Lower lobe of right lung (tissue), 2 donors: ENCODE results near the gene EDN1. TPM values are rescaled to one million over a fixed set of nuclear protein-coding genes. Genes with fewer than 3 reads are reported as not detected.
A peak's percentile ranks its signal among the peaks of the same experiment; 100 is the strongest.
"Not testable (repeated sequence)": the region's sequence is repeated elsewhere in the genome, so short reads cannot be mapped to it uniquely, and the experiment has no call there.

Experiments
- ATAC-seq, 2 donors: fragments of 200-7000 bp; cut with Tn5 transposase; one replicate each; pipeline ENCODE4 v1.9.1; 2020 to 2022; ENCODE audit warnings: mild to moderate bottlenecking in 2 of 2, moderate library complexity in 2 of 2
- DNase-seq: peaks from one replicate; pipeline ENCODE4 v3.0.0-alpha.2; 2020
- H3K27ac ChIP-seq: fragments of 200-600 bp; one replicate; pipeline ENCODE4 v1.8.0; 2022
- H3K27me3 ChIP-seq: fragments of 200-600 bp; one replicate; pipeline ENCODE4 v1.8.0; 2022; ENCODE audit warnings: low read depth
- H3K36me3 ChIP-seq: fragments of 200-600 bp; one replicate; pipeline ENCODE4 v1.8.0; 2022; ENCODE audit warnings: mild to moderate bottlenecking
- H3K4me1 ChIP-seq: fragments of 200-600 bp; one replicate; pipeline ENCODE4 v1.8.0; 2022
- H3K4me3 ChIP-seq: fragments of 200-600 bp; one replicate; pipeline ENCODE4 v1.8.0; 2022; ENCODE audit warnings: mild to moderate bottlenecking
- H3K9me3 ChIP-seq: fragments of 200-600 bp; one replicate; pipeline ENCODE4 v1.8.0; 2022
- intact Hi-C: fragments of 100-400 bp; cut with DNase I; formaldehyde crosslinking; loops from one replicate; pipeline ENCODE4 v1.11.0; 2022
- total RNA-seq: library from RNA; stranded (reverse); fragmentation: NEBNext Ultra II Directional; extraction: Animal tissue kit (Norgen Biotek cat#: 25700); gene quantifications from one replicate; pipeline ENCODE4 v1.2.1, GENCODE V29; 2021
- TF ChIP-seq, protein P1 (sequence below): fragments of 200-600 bp; IDR thresholded peaks from one replicate; pipeline ENCODE4 v1.8.0; 2022; ENCODE audit warnings: antibody characterized with exemption, mild to moderate bottlenecking
- donor health status: DM: no; HTN: yes; CAD: no; lungs with severe emphysema.

The EDN1 gene
- total RNA-seq, 1 donor from 2014 or later, result 61.2 TPM

DNA sequence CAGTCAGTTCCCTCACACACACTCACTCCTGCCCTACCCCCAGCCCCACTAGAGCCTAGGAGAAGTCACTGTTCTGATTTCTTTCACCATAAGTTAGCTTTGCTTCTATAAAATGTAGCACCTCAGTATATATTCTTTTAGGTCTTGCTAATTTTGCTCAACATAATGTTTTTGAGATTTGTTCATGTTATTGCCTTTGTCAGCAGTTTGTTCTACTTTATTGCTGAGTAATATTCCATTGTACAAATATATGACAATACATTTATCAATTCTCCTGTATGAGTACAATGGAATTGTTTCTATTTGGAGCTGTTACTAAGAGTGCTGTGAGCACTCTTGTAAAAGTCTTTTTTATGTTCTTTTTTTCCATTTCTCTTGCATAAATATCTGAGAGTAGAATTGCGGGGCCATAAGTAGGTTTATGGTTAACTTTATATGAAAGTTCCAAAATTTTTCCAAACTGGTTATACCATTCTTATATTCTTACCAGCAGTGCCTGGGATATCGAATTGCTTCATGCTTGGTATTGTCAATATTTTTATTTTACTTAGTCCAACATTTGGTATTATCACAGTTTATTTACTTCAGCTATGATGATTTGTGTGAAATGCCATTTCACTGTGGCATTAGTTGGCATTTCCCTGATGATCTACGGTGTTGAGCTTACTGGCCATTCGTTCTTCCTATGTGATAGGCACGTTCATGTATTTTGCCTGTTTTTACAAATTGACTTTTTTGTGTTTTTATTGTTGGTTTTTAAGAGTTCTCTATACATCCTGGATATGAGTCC, 25.3 kb downstream of the EDN1 start:
- H3K4me1 ChIP-seq, result no peaks in the 10 kb centered on the region
- TF ChIP-seq, protein P1, sequence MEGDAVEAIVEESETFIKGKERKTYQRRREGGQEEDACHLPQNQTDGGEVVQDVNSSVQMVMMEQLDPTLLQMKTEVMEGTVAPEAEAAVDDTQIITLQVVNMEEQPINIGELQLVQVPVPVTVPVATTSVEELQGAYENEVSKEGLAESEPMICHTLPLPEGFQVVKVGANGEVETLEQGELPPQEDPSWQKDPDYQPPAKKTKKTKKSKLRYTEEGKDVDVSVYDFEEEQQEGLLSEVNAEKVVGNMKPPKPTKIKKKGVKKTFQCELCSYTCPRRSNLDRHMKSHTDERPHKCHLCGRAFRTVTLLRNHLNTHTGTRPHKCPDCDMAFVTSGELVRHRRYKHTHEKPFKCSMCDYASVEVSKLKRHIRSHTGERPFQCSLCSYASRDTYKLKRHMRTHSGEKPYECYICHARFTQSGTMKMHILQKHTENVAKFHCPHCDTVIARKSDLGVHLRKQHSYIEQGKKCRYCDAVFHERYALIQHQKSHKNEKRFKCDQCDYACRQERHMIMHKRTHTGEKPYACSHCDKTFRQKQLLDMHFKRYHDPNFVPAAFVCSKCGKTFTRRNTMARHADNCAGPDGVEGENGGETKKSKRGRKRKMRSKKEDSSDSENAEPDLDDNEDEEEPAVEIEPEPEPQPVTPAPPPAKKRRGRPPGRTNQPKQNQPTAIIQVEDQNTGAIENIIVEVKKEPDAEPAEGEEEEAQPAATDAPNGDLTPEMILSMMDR, result no peak

DNA sequence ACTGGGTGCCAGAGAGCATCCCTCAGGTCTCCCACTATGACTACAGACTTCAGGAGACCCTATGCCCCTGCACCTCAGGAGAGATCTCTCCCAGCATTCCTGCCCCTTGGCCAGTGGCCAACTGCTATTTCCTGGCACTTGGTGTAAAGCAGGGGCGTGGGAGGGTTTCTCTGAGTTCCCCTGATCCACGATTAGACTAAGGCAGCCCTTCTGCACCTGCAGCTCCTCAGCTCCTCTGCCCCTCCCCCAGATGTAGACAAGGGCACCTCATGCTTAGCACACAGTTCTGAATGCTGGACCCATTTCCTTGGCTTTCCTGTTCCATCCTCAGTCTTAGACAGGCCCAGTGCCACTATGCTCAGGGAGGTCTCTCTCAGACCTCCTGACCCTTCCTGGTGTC, 28.6 kb downstream of the EDN1 start:
- Histone ChIP-seq H3K27ac (no peak overlapping the region), H3K4me1 (no peaks in the 10 kb centered on the region), H3K36me3 (no peaks in the 10 kb centered on the region), H3K4me3 (no peak overlapping the region), H3K9me3 (no peaks in the 10 kb centered on the region), H3K27me3 (no peaks in the 10 kb centered on the region)
- TF ChIP-seq, protein P1, result no peak
- intact Hi-C loops, result no loop called here
- DNase-seq, result no peak
- ATAC-seq, result no peak

More for the DNA sequence above, 25.3 kb downstream of the EDN1 start:
- H3K27ac ChIP-seq, result no peak overlapping the region
- H3K9me3 ChIP-seq, result no peaks in the 10 kb centered on the region
- H3K27me3 ChIP-seq, result no peaks in the 10 kb centered on the region
- intact Hi-C loops, result no loop called here
- DNase-seq, result no peak
- no peaks in the 10 kb centered on the region for H3K36me3 ChIP-seq
- H3K4me3 ChIP-seq, result no peak overlapping the region
- no peak for ATAC-seq

DNA sequence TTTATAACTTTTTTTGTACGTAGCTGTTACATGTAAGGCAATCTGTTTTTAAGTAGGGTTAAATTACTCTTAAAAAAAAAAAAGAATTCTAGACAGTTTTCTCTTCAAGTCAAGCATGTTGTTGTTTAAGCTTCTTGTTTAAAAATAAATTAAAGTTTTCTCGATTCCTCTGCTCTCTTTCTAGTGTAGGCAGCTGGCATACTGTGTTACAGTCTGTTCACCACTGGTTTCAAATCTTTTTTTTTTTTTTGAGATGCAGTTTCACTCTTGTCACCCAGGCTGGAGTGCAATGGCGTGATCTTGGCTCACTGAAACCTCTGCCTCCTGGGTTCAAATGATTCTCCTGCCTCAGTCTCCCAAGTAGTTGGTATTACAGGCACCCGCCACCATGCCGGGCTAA, 29.9 kb downstream of the EDN1 start:
- H3K4me3 ChIP-seq, H3K4me1 ChIP-seq, H3K36me3 ChIP-seq, H3K9me3 ChIP-seq, ATAC-seq, intact Hi-C loops, H3K27me3 ChIP-seq, H3K27ac ChIP-seq, DNase-seq: not testable (repeated sequence)

DNA sequence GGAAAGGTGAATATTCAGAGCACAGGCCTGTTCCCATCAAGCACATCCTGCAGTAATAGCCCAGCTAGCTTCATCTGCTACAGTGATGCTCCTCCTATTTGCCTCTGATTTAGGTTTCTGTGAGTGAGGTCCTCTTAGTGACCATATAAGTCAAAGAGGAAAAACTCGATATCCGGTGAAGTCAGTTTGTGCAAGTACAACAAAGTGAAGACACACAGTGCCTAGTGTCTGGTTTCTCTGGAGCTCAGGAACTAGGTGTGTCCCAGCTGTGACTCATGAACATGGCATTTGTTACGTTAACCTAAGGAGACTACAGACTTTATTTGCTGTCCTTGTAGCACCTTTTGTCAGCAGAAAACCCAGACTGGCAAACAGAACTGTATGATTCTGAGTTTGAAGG, 33.9 kb downstream of the EDN1 start:
- ATAC-seq (peak; percentile 93 to 96), DNase-seq (no peak)
- TF ChIP-seq, protein P1, result no peak
- Histone ChIP-seq H3K9me3 (no peaks in the 10 kb centered on the region), H3K4me1 (peaks cover 8% of the 10 kb centered on the region), H3K4me3 (no peak overlapping the region), H3K36me3 (no peaks in the 10 kb centered on the region), H3K27me3 (no peaks in the 10 kb centered on the region), H3K27ac (peak overlapping the region; percentile 63)
- intact Hi-C loops, result no loop called here

DNA sequence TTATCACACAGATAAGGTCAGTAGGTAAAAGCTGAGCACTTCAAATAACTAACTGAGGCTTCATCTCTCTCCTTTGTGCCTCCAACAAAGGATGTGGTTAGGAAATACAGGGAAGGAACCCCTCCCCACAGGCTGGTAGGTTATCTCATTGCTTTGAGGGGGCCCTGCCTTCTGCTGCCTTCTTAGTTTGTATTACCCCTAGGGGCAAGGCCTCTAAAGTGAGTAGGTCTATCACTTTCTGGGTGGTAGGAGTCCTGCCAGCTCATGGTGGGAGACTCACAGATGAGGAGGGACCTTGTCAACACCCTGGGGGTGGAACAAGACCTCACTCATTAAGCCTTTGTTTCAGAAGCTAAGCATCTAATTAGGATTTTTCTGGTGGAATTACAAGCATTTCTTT, 34.6 kb downstream of the EDN1 start:
- Histone ChIP-seq H3K9me3 (no peaks in the 10 kb centered on the region), H3K27ac (peak overlapping the region; percentile 63), H3K27me3 (no peaks in the 10 kb centered on the region), H3K36me3 (no peaks in the 10 kb centered on the region), H3K4me3 (no peak overlapping the region), H3K4me1 (peaks cover 8% of the 10 kb centered on the region)
- intact Hi-C loops, result no loop called here
- TF ChIP-seq, protein P1, result no peak
- DNase-seq, result no peak
- no peak for ATAC-seq

DNA sequence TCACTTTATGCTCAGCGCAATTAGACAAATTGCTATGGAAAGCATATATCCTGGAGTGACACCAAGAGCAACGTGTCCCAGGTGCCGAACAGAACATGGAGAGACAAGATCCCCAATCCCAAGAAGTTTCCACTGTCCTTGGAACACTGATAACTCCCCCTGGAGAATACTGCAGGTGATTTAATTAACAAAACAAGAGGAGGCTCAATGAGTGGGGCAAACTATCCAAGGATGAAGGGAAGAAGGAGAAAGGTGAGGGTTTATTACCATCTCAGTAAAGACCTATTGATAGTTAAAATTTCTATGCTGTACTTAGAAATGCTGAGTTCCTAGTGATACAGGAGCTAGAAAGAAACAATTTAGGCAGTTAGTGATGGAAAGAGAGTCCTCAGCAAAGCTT, 35.7 kb downstream of the EDN1 start:
- no peak for DNase-seq
- no peak for ATAC-seq

More for the DNA sequence above, 35.7 kb downstream of the EDN1 start:
- TF ChIP-seq, protein P1, result no peak
- Histone ChIP-seq H3K36me3 (no peaks in the 10 kb centered on the region), H3K4me3 (no peak overlapping the region), H3K9me3 (no peaks in the 10 kb centered on the region), H3K27ac (no peak overlapping the region), H3K27me3 (no peaks in the 10 kb centered on the region), H3K4me1 (peaks cover 8% of the 10 kb centered on the region)
- intact Hi-C loops, result no loop called here
